Esophagus squamous epithelium (tissue), 5 donors: ENCODE results near the gene DENND1B. TPM values are rescaled to one million over a fixed set of nuclear protein-coding genes. Genes with fewer than 3 reads are reported as not detected.

Experiments used
- DNase-seq: peaks from one replicate; lab custom pipeline; 2025; lab: John Stamatoyannopoulos, UW
- H3K27ac ChIP-seq, 4 donors: fragments of 200-600 bp; sonication (generic); one replicate each; pipeline ENCODE4 v1.5.1; 2016 to 2019; ENCODE audit warnings: mild to moderate bottlenecking in 1 of 4
- H3K27me3 ChIP-seq, 4 donors: fragments of 200-600 bp; sonication (generic); 1 replicate in 3 of 4; 2 replicates in 1 of 4; pipeline versions ENCODE4 v1.5.1 to v1.6.0; 2017 to 2021; ENCODE audit warnings: antibody characterized with exemption in 1 of 4
- H3K36me3 ChIP-seq, 3 donors: fragments of 200-600 bp; sonication (generic); one replicate each; pipeline ENCODE4 v1.5.1; 2016 to 2019
- H3K4me1 ChIP-seq, 3 donors: fragments of 200-600 bp; sonication (generic); one replicate each; pipeline ENCODE4 v1.5.1; 2017 to 2019
- H3K4me3 ChIP-seq, 4 donors: fragments of 200-600 bp; sonication (generic); 1 replicate in 3 of 4; 2 replicates in 1 of 4; pipeline ENCODE4 v1.5.1; 2016 to 2019; ENCODE audit warnings: mild to moderate bottlenecking in 2 of 4, moderate library complexity in 1 of 4
- H3K9me3 ChIP-seq, 3 donors: fragments of 200-600 bp; sonication (generic); one replicate each; pipeline ENCODE4 v1.5.1; 2016 to 2019
- POLR2A ChIP-seq, 4 donors: fragments of 450-650 bp; IDR thresholded peaks; one replicate each; pipeline ENCODE4 v1.6.1; 2017; ENCODE audit warnings: antibody characterized with exemption in 4 of 4, mild to moderate bottlenecking in 4 of 4, moderate library complexity in 3 of 4
- WGBS, 2 donors: methylation state at CpG; one replicate each; pipeline ENCODE4 v1.1.5; 2018; 5-methylcytosine and 5-hydroxymethylcytosine counted together
- intact Hi-C: fragments of 100-400 bp; cut with DNase I; formaldehyde crosslinking; loops from one replicate; pipeline ENCODE4 v1.15.0; 2022
- total RNA-seq, 4 donors: library from RNA; depleted of rRNA; stranded (reverse); fragments of >200 nt; gene quantifications; one replicate each; pipeline ENCODE4 v1.1.0, GENCODE V29; 2016
- TF ChIP-seq, protein P1 (sequence below), 6 experiments: fragments of 450-650 bp in 4 of 6; fragments of 200-600 bp in 2 of 6; sonication (generic) in 2 of 6; IDR thresholded peaks; one replicate each; pipeline ENCODE4 v1.5.1; 2016 to 2019; ENCODE audit warnings: antibody characterized with exemption in 6 of 6, mild to moderate bottlenecking in 4 of 6, moderate library complexity in 4 of 6
- donor health status: DM: yes; HTN: yes; CAD: no.

DENND1B gene
- total RNA-seq, 4 donors from 2014 or later, result 13.6 to 25.5 (median 18.2) TPM

DNA sequence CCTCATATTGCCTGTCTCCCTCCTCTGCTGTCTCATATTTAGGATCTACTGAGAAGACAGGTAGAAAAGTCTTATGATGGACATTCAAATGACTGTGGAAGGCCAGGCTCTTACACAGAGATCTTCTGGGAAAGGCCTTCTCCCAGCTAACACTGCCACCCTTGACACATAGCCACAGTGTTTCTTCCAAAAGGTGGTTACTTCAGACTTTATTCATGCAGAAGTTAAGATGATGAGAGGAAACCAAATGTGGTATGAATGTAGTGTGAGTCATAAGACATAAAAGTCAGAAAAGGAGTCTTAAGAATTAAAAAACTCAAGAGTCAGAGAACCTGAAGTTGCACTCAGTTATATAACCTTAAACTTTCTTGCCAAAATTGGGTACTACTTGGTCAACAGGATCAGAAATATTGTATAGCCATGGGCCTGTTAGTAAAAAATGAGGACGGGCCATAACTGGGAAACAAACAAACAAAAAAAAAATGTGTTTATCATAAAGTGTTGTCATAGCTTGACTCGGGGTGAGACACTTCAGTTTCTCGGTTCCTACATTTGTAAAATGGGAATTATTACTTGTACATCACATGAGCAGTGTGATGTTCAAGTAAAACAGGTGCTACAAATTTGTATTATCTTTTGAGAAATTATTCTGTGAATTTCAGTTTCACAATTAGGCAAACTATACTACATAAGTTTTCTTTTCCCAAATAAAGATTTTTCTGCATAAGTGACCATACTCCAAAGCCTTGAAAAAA lies 1.2 kb upstream of the DENND1B start:
- DNase-seq, result no peak
- TF ChIP-seq POLR2A (IDR thresholded peaks at IDR 0.05), result no peak
- TF ChIP-seq, protein P1, sequence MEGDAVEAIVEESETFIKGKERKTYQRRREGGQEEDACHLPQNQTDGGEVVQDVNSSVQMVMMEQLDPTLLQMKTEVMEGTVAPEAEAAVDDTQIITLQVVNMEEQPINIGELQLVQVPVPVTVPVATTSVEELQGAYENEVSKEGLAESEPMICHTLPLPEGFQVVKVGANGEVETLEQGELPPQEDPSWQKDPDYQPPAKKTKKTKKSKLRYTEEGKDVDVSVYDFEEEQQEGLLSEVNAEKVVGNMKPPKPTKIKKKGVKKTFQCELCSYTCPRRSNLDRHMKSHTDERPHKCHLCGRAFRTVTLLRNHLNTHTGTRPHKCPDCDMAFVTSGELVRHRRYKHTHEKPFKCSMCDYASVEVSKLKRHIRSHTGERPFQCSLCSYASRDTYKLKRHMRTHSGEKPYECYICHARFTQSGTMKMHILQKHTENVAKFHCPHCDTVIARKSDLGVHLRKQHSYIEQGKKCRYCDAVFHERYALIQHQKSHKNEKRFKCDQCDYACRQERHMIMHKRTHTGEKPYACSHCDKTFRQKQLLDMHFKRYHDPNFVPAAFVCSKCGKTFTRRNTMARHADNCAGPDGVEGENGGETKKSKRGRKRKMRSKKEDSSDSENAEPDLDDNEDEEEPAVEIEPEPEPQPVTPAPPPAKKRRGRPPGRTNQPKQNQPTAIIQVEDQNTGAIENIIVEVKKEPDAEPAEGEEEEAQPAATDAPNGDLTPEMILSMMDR (IDR thresholded peaks at IDR 0.05), result no peak
- H3K4me1 ChIP-seq, result peaks cover 18 to 62% (median 18%) of the 10 kb centered on the region in 3 donors
- H3K4me3 ChIP-seq, result no peak overlapping the region
- peak overlapping the region; percentile 93 to 97 (median 96) for H3K27ac ChIP-seq
- WGBS, 2 donors, result 38 to 46% methylated on average over 3 of the region's 3 CpGs
- no peaks in the 10 kb centered on the region for H3K36me3 ChIP-seq
- no peaks in the 10 kb centered on the region for H3K9me3 ChIP-seq
- no peaks in the 10 kb centered on the region for H3K27me3 ChIP-seq
- intact Hi-C loops, result no loop called here

DNA sequence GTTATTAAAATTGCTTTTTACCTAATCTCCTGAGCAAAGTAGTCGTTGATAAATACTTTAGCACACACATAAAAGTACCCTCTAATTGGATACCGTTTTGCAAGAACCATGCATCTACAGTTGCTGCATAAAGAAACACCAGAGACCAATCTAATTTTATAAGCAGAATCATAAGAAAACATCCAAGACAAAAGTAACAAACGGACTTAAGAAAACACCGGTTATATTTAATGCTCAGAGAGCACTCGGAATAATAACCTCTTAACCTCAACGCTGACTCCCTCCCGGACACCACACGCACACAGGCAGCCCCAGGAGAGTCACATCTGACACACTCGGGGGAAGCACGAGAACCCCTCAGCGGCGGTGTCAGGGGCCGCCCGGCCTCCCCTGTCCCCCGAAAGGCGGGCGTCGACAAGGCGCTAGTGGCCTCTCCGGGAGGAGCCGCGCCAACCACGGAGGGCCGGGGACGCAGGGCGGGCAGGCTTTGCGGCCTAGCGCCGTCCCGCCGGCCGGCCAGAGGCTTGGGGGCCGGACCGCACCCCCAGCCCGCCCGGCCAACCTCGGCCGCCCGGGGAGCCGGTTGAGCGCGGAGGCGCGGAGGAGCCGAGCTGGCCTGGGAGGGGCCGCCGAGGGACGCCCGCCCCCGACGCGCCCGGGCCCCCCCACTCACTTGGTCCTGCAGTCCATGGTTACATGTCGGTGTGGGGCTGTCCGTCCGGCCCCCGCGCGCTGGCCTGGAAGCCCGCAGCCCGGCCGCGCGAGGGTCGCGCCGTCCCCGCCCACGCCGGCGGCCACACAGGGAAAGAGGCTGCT lies 606 bp downstream of the DENND1B start:
- 0% methylated on average over 8 to 14 of the region's 71 CpGs for WGBS, 2 donors
- no peaks in the 10 kb centered on the region for H3K36me3 ChIP-seq
- no peak for DNase-seq
- intact Hi-C loops, result no loop called here
- no peaks in the 10 kb centered on the region for H3K9me3 ChIP-seq
- peak overlapping the region; percentile 93 to 97 (median 96) for H3K27ac ChIP-seq
- TF ChIP-seq, protein P1 (IDR thresholded peaks at IDR 0.05), result no peak
- TF ChIP-seq POLR2A (IDR thresholded peaks at IDR 0.05), result no peak
- H3K4me1 ChIP-seq, result peaks cover 18 to 63% (median 18%) of the 10 kb centered on the region in 3 donors
- H3K27me3 ChIP-seq, result no peaks in the 10 kb centered on the region
- peak overlapping the region; percentile 67 to 89 (median 79) for H3K4me3 ChIP-seq

DNA sequence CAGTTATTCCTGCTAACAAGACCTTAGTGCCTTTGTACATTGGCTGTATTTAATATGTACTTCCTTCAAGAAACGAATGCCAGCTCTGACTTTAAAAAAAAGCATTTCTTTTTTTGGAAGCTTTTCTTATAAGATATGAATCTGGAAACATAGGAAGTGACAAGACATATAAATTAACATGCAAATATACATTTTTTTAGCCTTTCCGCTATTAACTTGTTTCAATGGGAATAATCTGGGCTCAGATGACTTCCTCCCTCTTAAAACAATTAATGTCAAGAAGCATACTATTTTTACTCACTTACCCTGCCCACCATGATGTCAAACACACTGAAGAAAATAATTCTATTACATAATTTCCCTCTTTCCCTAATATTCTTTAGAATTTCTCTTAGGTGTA lies 1.4 kb downstream of the DENND1B start:
- peak overlapping the region in 3 of 4 donors; percentile 93 to 97 (median 95) for H3K27ac ChIP-seq
- no peaks in the 10 kb centered on the region for H3K9me3 ChIP-seq
- H3K4me1 ChIP-seq, result peaks cover 18 to 69% (median 18%) of the 10 kb centered on the region in 3 donors
- 27 to 33% methylated on average over 2 of the region's 2 CpGs for WGBS, 2 donors
- H3K36me3 ChIP-seq, result no peaks in the 10 kb centered on the region
- H3K4me3 ChIP-seq, result peak overlapping the region; percentile 67 to 89 (median 79)
- DNase-seq, result no peak
- intact Hi-C loops, result no loop called here
- H3K27me3 ChIP-seq, result no peaks in the 10 kb centered on the region
- TF ChIP-seq, protein P1 (IDR thresholded peaks at IDR 0.05), result no peak
- TF ChIP-seq POLR2A (IDR thresholded peaks at IDR 0.05), result no peak

DNA sequence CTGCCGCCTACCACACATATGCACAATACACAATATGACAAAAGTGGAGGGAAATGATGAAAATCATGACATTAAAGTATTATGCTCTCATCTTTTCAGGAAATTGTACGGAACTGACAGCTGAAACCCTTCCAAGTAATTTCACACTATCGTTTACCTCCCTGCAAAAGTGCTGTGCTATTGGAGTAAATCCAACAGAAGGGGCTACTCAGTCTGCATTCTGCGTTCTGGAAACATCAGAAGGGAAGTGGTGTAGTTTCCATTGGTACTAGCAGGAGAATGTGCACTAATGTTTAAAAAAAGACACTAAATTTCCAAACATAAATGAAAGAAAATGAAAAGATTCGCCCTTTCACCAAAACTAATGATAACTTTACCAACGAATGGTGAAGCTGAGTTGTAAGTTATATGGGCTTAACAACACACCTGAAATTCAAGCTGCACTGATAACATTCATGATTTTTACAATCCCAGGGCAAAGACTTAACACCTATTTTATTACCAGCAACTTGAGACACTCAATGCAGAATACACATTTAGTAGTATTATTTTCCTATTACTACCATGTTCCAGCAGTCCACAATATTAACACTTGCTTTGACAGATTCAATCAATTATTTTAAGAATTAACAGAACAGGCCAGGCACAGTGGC lies 3.2 kb downstream of the DENND1B start:
- Histone ChIP-seq H3K4me3 (no peak overlapping the region), H3K27ac (no peak overlapping the region), H3K27me3 (no peaks in the 10 kb centered on the region), H3K9me3 (no peaks in the 10 kb centered on the region), H3K4me1 (peaks cover 18 to 68% (median 22%) of the 10 kb centered on the region in 3 donors), H3K36me3 (peaks cover 0 to 4% (median 0%) of the 10 kb centered on the region in 3 donors)
- WGBS, 2 donors, result 89 to 91% methylated on average over 6 of the region's 6 CpGs
- no peak for DNase-seq
- intact Hi-C loops, result no loop called here
- no peak for TF ChIP-seq POLR2A (IDR thresholded peaks at IDR 0.05)
- TF ChIP-seq, protein P1 (IDR thresholded peaks at IDR 0.05), result no peak
